GM18870 (cell line): Measurements from ENCODE around the gene RPS6KB2.

ENCODE experiments used
- ATAC-seq: cut with Tn5 transposase; IDR thresholded peaks from one replicate; pipeline ENCODE4 v1.9.1; 2021; ENCODE audit warnings: moderate library complexity; ENCODE audit not compliant: unreplicated experiment

Gene RPS6KB2

GRCh38 chr11:67428052-67429001 is at the start of gene RPS6KB2:
TSS of gene RPS6KB2 (plus strand) at chr11:67428494. CDS start at chr11:67428546, 52 bp downstream.
- ATAC-seq, result peak; percentile 73

GRCh38 chr11:67378544-67378943 is 49.8 kb upstream of the RPS6KB2 start:
- ATAC-seq, result no peak

GRCh38 chr11:67379061-67380058 is 48.9 kb upstream of the RPS6KB2 start:
- no peak for ATAC-seq

GRCh38 chr11:67381244-67381972 is 46.9 kb upstream of the RPS6KB2 start:
- no peak for ATAC-seq

GRCh38 chr11:67382276-67383136 is 45.8 kb upstream of the RPS6KB2 start:
- ATAC-seq, result no peak

GRCh38 chr11:67384851-67385366 is 43.4 kb upstream of the RPS6KB2 start:
- ATAC-seq, result no peak

GRCh38 chr11:67387069-67387468 is 41.2 kb upstream of the RPS6KB2 start:
- no peak for ATAC-seq

- no peak for ATAC-seq
Observed at GRCh38 chr11:67387518-67387917, 40.8 kb upstream of the RPS6KB2 start.

- ATAC-seq, result no peak
Observed at GRCh38 chr11:67389477-67389876, 38.8 kb upstream of the RPS6KB2 start.

- no peak for ATAC-seq
Observed at GRCh38 chr11:67390947-67391303, 37.4 kb upstream of the RPS6KB2 start.

GRCh38 chr11:67391304-67392182 is 36.8 kb upstream of the RPS6KB2 start, which contains the start of gene RAD9A:
TSS of gene RAD9A (plus strand) at chr11:67391986. CDS start at chr11:67392045, 59 bp downstream.
- ATAC-seq, result no peak

- ATAC-seq, result no peak
Observed at GRCh38 chr11:67392183-67392715, 36.0 kb upstream of the RPS6KB2 start.

- ATAC-seq, result no peak
Observed at GRCh38 chr11:67393437-67393836, 34.9 kb upstream of the RPS6KB2 start.

GRCh38 chr11:67393990-67394389 is 34.3 kb upstream of the RPS6KB2 start:
- no peak for ATAC-seq

GRCh38 chr11:67395555-67396258 is 32.6 kb upstream of the RPS6KB2 start:
- ATAC-seq, result no peak

- no peak for ATAC-seq
Observed at GRCh38 chr11:67396259-67396581, 32.1 kb upstream of the RPS6KB2 start.

GRCh38 chr11:67396587-67397389 is 31.5 kb upstream of the RPS6KB2 start:
- no peak for ATAC-seq
